HT-29 (cell line): Measurements from ENCODE around the gene USB1. TPM values are rescaled to one million over a fixed set of nuclear protein-coding genes. Genes with fewer than 3 reads are reported as not detected.

ENCODE experiments used
- DNase-seq: peaks from one replicate; pipeline ENCODE4 v3.0.0-alpha.2; 2015; ENCODE audit warnings: low spot score
- total RNA-seq: library from RNA; depleted of rRNA; stranded (reverse); fragments of >200 nt; shearing (Covaris generic); gene quantifications from 2 replicates; pipeline ENCODE4 v1.2.3, GENCODE V29; 2014; rRNA removed

USB1 gene
- total RNA-seq, 1 experiment from 2014 or later, result 24.4 TPM

DNA sequence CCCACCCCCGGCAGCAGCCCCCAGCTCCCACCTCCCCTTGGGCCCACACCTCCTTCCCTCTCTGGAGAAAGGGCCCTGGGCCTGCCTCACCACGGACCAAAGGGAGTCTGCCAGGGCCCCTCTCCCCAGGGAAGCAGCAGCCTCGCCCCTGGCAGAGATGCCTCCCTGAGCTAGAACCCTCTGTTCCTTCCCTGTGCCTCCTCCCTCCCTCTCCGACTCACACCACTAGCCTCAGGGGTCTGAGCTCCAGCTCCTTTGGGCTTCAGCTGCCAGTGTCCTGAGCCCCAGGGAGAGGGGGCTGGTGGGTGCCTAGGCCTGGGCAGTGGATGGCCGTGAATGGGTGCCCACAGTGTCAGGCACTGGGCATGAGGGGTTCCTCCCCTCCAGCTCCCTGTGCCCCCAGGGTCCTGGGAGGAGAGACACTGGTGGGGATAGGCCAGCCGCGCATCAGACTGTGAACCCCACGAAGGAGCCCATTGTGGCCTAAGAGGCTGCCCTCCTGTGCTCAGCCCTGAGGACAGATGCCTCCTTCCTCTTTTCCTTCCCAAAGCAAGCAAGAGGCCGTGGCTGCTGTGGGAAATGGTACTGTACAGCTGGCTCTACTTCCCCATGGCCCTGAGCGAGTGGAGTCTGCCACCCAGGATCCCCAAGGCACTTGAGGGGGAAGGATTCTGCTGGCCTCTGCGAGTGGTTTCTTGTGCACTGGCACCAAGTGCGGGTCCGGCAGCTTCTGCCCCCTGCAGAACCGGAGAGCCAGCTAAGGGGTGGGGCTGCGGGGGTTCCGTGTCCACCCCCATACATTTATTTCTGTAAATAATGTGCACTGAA is 45.1 kb downstream of the USB1 start:
- no peak for DNase-seq

DNA sequence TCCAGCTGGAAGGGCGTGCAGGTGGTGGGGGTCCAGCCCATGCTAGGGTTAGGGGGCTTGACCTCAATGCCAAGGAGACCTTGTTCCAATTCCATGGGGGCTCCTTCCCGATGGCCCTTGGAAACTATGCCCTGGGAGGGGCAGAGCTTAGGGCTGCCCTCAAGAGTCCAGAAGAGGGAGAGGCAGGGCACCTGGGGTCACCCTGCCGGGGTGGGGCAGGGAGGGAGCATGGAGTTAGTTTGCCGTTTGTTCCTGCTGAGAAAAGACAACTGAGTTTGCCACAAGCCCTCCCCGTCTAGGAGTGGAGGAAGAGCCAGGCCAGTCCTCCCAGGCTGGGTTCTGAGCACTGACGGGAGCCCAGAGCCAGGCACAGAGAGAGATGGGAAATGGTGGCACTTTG is 45.7 kb downstream of the USB1 start:
- DNase-seq, result peak; percentile 32

DNA sequence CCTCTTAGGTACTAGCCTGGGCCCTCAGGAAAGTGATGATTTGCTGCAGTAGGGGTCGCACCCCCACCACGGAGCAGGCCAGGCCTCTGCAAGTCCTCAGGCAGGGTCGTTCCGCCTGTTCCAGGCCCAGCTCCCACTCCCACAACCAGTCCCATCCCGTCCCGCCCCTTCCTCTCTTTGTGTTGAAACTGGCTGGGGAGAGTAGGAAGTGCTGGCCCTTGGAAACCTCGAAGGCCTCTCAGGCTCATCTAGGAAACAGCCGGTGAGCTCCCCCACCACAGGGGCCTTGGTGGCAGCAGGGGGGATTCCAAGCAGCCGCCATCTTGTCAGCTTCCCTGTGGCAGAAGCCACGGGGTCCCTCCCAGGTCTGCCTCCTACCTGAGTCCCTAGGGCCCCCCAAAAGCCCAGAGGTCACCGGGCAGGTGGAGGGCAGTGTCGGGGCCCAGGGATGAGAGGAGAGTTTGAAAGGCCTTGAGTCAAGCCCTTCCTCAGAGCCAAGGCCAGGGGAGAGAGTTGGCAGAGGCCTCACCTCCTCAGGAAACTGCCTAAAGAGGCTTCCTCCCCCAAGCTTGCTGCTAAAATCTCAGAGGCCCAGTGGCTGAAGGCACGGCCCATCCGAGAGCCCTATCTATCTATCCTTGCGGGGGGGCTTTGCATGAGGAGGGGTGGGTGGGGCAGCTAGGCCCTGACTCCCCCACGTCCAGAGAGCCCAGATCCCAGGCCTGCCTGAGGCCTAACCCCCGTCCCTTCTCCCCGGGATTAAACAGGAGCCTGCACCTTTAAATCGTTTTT is 46.5 kb downstream of the USB1 start:
- DNase-seq, result no peak

DNA sequence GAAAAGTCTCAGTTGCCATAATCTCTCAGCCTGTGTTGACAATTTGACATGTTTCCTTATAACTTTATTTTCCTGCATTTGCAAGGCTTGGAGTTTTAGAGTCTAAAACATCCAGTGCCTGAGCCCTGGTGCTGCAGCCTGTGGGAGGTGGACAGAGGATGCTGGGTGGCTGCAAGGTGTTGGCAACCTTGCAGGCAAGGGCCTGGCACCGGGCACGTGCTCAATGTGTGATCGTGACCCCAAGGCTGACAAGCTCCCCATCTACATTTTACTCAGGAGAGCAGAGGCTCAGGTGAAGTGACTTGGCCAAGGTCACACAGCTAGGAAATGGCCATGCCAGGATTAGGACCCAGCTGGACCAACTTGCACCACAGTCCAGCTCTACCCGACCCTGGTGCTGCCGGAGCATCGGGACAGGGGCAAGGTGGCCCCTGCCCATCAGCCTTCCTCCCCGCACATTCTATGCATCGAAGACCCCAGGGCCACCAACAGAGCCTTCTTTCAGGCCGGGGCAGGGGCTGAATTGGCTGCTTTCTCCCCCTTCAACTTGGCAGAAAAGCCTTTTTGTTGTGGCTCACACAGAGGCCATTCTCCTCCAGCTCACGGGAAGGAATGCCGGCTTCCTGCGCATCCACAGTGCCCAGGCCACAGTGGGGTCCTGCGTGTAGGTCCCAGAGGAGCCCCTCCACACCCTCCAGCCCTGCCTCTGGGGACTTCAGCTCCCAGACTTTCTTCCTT is 47.5 kb downstream of the USB1 start:
- no peak for DNase-seq

DNA sequence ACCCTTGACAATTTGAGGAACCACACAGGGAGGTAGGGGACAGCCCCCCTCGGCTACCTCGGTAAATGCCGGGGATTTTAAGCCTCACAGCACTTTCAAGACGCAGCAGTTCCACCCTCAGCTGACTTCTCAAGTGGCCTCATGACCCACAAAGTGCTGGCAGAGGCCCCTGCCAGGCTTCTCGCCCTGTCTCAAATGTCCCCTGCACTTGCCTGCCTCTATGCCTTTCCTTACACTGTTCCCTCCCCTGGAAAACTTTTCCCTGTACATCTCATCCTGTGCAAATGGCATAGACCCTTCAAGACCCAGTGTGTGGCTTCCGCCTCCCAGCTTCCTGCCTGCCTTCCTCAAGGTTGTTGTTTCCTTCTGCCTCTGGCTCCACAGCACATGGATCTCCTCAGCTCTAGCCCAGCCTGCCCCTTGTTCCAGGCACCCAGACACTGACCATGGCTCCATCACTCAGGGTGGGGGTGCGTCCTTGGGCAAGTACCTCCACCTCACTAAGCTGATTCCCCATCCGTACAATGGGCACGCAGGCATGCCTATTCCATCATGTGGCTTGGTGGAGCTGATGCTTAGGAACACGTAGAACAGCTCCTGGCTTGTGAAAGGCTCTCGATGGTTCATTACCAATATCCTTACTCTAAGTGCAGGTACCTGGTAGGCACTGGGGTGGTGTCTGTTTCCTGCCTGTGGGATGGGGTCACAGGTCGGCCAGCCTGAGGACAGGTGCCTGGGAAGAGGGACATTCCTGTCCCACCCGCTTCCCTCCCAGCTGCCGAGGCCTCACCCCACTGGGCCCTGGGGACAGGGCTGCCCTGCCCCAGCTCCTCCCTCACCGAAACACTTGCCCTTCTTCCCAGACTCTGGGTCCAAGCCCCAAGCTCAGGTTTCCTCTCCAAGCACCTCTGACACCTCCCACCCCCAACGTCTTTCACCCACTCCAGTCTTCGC is 48.3 kb downstream of the USB1 start:
- DNase-seq, result peak; percentile 64

DNA sequence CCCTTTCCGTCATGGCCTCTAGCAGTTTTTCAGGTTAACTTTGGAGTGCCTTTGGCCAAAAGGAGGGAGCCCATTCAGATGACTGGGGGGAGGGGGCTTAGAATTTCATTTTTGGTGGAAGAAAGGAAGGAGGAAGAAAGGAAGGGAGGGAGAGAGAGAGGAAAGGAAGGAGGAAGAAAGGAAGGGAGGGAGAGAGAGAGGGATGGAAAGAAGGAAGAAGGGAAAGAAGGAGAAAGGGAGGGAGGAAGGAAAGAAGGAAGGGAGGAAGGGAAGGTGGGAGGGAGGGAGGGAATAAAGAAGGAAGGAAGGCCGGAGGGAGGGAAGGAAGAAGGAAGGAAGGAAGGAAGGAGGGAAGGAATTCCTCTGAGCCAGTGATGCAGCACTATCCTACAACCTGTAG is 50.1 kb downstream of the USB1 start:
- no peak for DNase-seq

DNA sequence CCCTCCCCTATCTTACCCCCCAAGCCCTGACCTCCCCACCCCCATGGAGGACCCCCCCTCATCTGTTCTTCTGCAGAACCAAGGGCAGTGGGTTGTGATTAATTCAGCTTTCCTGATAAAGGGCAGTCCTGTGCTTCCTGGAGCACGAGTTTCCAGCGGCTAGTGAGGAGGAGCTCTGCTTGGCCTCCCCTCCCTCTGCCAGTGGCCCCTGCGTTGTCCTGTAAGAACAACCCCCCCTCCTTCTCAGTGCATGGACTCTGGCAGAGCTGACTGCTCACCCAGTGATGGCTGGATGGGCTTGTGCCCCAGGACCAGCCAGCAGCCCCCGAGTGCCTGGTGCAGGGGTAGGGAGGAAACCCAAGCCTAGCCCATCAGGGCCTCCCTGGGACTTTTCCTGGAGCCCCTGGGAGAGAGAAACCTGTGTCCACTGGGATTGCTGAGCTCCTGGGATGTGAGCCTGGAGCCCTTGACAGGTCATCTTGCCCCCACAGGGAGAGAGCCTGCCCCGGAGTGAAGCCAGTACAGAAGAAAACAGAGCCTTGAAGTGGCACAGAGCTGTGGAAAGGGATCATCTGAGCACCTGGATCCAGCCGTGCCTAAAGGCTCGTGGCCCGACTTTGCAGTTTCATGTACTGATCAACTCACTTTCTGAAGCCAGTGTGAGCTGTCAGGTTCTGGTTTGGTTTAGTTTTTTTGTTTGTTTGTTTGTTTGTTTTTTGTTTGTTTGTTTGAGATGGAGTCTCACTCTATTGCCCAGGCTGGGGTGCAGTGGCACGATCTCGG is 50.8 kb downstream of the USB1 start:
- DNase-seq, result no peak

DNA sequence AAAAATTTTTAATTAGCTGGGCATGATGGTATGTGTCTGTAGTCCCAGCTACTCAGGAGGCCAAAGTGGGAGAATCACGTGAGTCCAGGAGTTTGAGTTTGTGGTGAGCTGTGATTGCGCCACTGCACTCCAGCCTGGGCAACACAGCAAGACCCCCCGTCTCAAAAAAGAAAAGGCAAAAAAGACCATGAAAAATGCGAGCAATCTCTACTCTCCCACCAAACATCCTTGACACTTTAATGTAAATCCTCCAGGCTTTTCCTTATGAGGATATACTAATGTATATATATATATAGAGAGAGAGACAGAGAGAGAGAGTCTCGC is 52.4 kb downstream of the USB1 start:
- DNase-seq, result no peak

DNA sequence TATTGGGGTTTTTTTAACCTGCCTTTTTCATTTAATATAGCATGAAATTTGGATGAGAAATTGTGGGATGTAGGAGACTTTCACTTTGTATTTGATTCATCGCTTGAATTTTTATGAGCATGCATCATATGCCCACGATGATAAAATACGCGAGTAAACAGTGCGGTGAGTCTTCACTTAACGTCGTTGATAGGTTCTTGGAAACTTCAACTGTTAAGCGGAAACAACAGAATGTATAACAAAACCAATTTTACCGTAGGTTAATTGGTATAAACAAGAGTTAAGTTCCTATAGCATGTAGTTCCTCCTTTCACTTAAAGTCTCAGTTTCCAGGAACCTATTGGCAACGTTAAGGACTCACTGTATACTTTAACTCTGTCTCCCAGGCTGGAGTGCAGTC is 53.1 kb downstream of the USB1 start:
- no peak for DNase-seq

DNA sequence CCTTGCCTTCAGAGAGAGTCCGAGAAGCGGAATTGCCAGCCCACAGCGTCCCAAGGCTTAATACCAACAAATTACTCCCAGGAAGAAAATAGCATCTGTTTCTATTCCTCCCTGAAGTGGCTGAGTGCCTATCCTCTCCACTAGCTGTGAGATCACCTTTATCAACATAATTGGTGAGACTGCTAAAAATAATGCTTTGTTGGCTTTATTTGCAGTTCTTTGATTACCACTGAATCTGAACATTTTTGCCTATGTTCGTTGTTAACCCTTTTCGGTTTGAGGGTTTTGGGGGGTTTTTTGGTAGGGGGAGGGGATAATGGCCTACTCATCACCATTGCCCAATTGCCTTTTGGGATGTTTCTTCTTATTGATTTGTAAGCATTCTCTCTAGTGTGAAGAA is 55.4 kb downstream of the USB1 start:
- no peak for DNase-seq

DNA sequence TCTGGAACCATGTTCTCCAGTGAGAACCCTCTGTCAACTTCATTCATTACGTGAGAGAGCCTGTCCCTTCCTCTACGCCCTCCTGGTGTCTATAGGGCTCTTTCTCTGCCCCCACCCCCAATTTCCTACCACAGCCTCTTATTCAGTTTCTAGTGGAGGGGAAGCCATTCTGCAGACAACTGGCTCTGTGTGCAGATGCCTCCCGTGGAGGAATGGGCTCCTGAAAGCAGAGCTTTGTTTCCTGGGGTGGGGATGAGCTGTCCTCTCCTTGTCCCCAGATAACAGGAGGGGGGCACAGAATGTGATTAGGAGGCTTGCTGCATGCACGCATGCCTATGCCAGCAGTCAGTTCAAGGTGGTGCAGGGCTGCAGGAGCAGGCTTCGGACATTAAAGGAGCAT is 55.9 kb downstream of the USB1 start:
- DNase-seq, result no peak

DNA sequence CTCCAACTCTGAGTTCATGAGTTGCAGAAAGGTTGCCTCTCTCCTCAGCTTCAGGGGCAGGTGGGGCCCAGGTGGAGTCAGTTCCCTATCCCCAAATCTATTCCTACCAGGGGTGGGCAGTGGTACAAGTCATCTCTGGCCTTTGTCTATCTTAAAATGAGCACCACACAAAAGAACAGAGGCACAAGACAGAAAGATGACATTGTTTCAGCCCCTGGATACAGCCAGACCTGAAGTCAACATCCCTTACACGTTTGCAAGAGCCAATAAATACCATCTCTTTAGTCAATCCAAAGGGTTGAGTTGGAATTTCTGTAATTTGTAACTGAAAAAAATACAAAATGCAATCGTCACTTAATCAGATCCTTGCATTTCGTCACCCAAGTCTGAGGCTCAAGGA is 56.6 kb downstream of the USB1 start:
- no peak for DNase-seq

DNA sequence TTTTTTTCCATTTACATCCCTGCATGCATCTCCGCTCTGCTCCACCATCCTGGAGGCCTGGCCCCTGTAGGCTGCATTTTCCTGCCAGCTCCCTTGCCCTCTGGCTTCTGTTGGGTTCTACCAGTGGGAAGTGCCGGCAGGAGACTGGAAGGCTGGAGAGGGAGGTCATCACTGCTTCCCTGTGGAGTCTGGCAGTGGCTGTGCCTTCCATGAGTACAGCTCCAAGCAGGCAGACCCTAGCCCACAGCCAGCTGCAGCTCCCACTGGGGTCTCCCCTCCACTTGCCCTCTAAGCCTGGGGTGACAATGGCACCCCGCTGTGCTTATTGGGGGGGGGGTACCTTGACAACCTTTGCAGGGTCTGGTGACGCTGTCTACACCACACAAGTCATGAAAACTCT is 61.6 kb downstream of the USB1 start:
- no peak for DNase-seq

DNA sequence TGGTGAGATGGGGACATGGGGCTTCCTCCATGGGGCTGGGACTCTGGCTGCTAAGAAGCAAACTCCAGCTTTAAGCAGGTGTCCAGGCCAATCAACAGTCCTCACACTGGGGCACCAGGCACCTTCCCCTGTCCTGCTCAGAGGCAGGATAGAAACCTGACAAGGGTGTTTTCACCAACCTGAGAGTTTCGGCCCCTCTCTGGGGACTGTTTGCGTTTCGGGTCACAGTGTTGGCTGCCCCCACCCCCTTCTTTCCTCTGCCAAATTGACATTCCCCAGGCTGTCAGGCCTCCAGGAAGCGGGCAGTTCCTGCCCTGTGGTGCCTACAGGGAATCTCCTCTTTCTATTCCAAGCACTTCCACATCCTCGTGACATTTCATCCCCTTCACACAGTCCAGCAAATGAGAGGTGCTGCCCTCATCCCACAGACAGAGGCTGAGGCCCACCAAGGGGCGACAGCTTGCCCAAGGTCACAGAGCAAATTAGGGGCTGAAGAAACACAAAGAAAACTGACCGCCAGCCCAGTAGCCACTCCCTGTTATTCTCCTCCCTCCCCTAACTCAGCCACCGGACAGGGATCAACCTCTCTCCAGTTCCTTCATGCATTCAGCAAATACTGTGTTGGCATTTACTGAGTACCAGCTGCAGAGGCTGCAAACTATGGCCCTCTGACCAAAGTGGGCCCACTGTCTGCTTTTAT is 62.3 kb downstream of the USB1 start:
- no peak for DNase-seq

DNA sequence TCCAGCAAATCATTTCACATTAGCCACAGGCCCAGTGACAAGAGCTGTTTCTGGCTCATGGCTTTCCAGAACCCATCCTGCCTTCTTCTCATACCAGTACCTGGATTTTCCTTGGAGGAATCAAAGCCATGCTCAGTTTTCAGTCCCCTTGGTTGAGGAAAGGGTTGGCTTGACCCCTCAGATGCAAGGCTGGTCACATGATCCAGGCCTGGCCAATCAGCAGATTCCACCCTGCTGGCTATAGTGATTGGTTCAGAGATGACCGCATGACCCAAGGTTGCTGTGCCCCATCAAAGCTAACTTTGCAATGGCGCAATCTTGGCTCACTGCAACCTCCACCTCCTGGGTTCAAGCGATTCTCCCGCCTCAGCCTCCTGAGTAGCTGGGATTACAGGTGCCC is 69.4 kb downstream of the USB1 start:
- DNase-seq, result no peak

Other genes starting within 250 kb of the USB1 start
- 37.8 and 43.4 TPM in 2 replicates for gene KIFC3, start 198.9 kb upstream of the USB1 start, total RNA-seq
- gene CNGB1, start 30.3 kb upstream of the USB1 start, total RNA-seq, result not detected in 2 replicates
- 1.5 and 2.0 TPM in 2 replicates for gene ZNF319, start 735 bp upstream of the USB1 start, total RNA-seq
- gene MMP15, start 24.3 kb downstream of the USB1 start, total RNA-seq, result 75.9 and 94.1 TPM in 2 replicates
- 75.4 and 76.2 TPM in 2 replicates for gene CFAP20, start 128.0 kb downstream of the USB1 start, total RNA-seq
- 14.2 and 16.2 TPM in 2 replicates for gene CSNK2A2, start 196.7 kb downstream of the USB1 start, total RNA-seq